ENCODE data around the gene SLC37A2. TPM values are rescaled to one million over a fixed set of nuclear protein-coding genes. Genes with fewer than 3 reads are reported as not detected.
"Not testable (repeated sequence)": the region's sequence is repeated elsewhere in the genome, so short reads cannot be mapped to it uniquely, and the experiment has no call there.

Gene SLC37A2
- total RNA-seq, 1 donor from 2014 or later, result 0.15 TPM

- intact Hi-C loops (cut with micrococcal nuclease), result no loop called here
Measured at GRCh38 chr11:125083312-125084056, 20.4 kb downstream of the SLC37A2 start.

- intact Hi-C loops (cut with micrococcal nuclease), result no loop called here
Measured at GRCh38 chr11:125084057-125084416, 20.9 kb downstream of the SLC37A2 start.

GRCh38 chr11:125084761-125085231 is 21.7 kb downstream of the SLC37A2 start:
- intact Hi-C loops (cut with micrococcal nuclease), result no loop called here

- intact Hi-C loops (cut with micrococcal nuclease), result no loop called here
Measured at GRCh38 chr11:125085301-125086081, 22.4 kb downstream of the SLC37A2 start.

DNA sequence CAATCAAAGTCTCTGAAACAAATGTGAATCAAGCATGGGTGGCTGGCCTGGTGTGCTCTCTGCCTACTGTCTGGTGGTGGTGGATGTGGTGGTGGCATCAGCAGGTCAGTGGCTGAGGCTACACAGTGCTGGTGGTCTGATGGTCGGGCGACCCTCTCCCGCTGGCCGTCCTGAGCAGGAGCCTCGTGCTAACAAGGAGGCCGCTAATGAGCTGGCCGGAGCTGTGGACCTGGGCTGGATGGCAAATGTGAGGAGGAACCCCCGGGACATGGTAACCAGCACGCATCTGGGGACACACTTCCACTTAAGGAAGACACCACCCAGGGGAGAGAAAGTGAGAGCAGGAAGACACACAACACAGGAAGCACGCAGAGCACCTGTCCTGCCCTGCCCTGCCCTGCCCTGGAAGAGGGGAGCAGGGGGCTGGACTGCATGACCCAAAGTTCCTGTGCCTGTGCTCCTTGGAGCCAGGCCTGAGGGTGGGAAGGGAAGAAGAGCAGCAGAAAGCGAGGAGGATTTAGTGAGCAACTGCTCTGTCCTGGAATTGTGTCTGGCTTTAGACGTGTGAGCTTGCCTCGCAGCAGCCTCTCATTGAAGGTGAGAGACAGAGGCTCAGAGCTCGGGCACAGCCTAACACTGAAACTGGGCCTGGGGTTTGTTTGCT is 23.7 kb downstream of the SLC37A2 start:
- intact Hi-C loops (cut with micrococcal nuclease), result no loop called here

- intact Hi-C loops (cut with micrococcal nuclease), result no loop called here
Measured at GRCh38 chr11:125088123-125088522, 25.0 kb downstream of the SLC37A2 start.

GRCh38 chr11:125088576-125089455 is 25.7 kb downstream of the SLC37A2 start:
- intact Hi-C loops (cut with micrococcal nuclease), result no loop called here

GRCh38 chr11:125089481-125089880 is 26.4 kb downstream of the SLC37A2 start:
- intact Hi-C loops (cut with micrococcal nuclease), result not testable (repeated sequence)

GRCh38 chr11:125090151-125090550 is 27.0 kb downstream of the SLC37A2 start:
- intact Hi-C loops (cut with micrococcal nuclease), result not testable (repeated sequence)

GRCh38 chr11:125090816-125091215 is 27.7 kb downstream of the SLC37A2 start:
- intact Hi-C loops (cut with micrococcal nuclease), result loop anchor here (1.0 kb wide), 1 partner anchor 50 kb away; no protein-coding TSS in a partner anchor

DNA sequence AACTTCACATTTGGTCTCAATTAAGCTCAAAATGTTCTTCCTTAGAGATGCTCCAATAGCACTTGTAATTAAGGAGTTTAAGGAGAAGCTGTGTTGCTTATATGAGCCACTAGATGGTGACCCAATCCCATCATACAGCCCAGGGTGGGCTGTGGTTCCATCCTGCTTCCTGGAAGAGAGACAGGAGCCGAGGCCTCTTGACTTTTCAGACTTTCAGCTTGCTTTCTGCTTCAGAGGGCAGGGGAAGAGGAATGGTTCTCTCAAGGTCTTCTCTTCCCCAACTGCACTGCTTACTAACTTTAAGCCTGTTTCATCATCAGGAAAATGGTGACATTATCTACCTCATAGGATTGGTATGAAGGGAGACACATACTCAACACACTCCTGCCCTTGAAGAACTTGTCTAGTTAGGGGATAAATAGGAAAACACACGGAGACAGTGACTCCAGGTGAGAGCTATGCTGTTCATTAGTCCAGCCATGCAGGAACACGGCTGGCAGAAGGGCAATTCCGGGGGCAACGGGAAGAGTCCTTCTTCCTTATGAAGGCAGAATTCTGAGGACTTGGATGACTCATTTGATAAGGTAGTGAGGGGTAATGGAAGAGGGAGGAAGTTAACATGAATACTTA is 28.3 kb downstream of the SLC37A2 start:
- intact Hi-C loops (cut with micrococcal nuclease), result loop anchor here (1.0 kb wide), 1 partner anchor 50 kb away; no protein-coding TSS in a partner anchor

DNA sequence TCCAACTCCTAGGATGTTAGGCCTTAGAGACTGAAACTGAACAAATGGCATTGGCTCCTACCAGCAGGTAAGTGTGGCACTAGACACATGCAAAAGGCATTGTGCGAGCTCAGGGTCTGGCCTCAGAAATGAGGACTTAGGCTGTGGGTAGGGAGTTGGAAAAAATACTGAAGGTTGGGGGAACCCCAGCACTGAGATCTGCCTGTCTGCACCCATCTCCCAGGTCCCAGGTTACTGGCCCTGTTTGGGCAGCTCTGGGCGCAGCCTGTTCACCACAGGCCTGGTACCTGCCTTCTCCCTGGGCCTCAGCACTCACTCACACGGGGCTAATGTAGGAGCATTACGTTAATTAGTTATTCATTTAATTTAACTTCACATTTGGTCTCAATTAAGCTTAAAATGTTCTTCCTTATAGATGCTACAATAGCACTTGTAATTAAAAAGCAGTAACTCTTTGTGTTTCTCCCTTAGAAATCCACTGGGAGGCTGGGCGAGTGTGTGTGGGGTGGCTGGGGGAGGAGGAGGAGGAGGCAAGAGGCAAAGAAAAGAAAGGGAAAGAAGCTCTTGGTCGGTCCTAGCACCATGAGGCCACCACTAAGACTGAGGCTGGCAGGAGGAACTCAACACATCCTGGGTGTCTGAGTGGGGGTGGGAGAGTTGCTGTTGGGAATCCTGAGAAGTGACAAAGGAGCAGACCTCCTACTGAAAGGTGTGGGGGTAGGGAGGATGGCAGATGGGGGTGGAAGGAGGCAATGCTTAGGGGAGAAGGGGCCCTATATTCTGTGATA is 29.0 kb downstream of the SLC37A2 start:
- intact Hi-C loops (cut with micrococcal nuclease), result loop anchor here (1.0 kb wide), 1 partner anchor 49 kb away; no protein-coding TSS in a partner anchor

- intact Hi-C loops (cut with micrococcal nuclease), result no loop called here
Measured at GRCh38 chr11:125092669-125093068, 29.6 kb downstream of the SLC37A2 start.

DNA sequence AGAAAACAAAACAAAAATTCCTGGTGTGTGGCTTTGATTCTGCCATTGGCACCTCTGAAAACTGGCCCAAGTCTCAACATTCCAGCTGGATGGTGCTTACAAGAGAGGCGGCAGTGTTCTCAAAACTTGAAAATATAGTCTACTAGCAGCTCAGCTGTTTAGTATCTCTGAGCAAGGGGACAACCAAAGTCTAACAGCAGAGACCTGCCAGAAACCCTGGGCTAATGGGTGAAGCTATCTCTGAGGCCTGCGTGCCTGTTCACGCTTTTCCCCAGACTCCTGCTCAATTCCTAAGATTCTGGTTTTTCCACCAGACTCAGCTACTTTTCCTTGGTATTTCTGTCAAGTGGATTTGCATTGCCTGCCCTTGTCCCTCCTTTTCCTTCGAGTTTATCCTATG is 30.4 kb downstream of the SLC37A2 start:
- intact Hi-C loops (cut with micrococcal nuclease), result no loop called here

GRCh38 chr11:125094731-125095130 is 31.6 kb downstream of the SLC37A2 start:
- intact Hi-C loops (cut with micrococcal nuclease), result no loop called here

- intact Hi-C loops (cut with micrococcal nuclease), result no loop called here
Measured at GRCh38 chr11:125100136-125100535, 37.0 kb downstream of the SLC37A2 start.

GRCh38 chr11:125101596-125101995 is 38.5 kb downstream of the SLC37A2 start:
- intact Hi-C loops (cut with micrococcal nuclease), result no loop called here

DNA sequence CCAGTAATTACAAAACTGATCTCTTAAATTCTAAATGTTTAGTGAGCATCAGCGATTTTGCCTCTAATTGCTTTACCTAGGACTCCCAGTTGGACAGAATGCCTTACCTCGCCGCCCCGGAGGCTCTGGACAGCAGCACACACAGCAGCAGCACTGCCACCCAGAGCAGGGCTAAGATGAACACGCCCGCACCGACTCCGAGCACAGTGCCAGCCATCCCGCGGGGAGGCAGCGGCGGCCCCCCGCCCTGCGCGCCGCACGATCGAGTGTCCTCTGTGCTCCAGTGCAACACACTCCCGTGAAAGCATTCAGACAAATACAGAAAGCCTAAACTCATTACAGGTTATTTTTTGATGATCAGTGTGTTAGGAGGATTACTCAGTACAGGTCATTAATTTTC is 38.9 kb downstream of the SLC37A2 start:
- intact Hi-C loops (cut with micrococcal nuclease), result no loop called here

- intact Hi-C loops (cut with micrococcal nuclease), result no loop called here
Measured at GRCh38 chr11:125102510-125102909, 39.4 kb downstream of the SLC37A2 start.

DNA sequence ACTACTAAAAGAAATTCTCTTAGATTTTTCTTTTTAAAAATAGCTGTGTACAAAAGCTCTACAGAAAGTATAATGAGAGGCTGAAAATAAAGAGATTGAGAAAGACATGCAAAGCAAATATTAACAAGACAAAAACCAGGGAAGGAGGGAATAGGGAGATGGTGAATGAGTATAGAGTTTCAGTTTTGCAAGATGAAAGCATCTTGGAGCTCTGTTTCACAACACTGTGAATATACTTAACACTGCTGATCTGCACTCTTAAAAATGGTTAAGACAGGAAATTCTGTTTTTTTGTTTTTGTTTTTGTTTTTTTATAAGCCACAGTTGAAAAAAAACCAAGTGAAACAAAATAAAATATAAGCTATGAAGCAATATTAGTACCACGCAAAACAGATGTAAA is 42.8 kb downstream of the SLC37A2 start:
- intact Hi-C loops (cut with micrococcal nuclease), result no loop called here
